ENCODE results near the gene DIP2A. TPM values are rescaled to one million over a fixed set of nuclear protein-coding genes. Genes with fewer than 3 reads are reported as not detected.

The DIP2A gene
- total and polyA plus RNA-seq, 2 of the 13 experiments (the other 11 are each of a cell fraction or from before 2014, with no cell fraction given): 18.5 to 37.6 TPM

DNA sequence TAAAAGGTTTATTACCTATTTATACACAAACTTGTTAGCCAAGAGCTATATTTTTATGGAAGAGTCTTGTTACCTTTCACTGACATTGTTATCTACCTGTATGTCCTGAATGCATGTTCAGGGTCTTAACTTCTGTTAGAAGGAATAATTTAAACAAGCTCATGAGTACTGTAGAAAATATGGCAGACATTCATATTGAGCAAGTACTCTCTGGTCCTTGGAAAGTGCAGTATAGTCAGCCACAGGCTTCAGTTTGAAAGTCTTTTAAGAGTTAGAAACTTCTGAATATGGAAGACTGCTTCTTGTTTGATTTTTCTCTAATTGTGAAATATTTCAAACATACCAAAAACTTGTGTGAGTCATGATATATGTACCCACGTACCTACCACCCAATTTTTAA lies 16.6 kb downstream of the DIP2A start (continued):
- TF ChIP-seq, protein P1, sequence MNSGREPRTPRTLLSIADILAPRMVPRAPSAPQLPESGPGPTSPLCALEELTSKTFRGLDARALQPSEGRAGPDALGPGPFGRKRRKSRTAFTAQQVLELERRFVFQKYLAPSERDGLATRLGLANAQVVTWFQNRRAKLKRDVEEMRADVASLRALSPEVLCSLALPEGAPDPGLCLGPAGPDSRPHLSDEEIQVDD (CRISPR knock-in tag; IDR thresholded peaks at IDR 0.05; ENCODE audit: borderline replicate concordance): no peak
- TF ChIP-seq ZNF3 (CRISPR knock-in tag; IDR thresholded peaks at IDR 0.05) (no peak), SMARCE1 (IDR thresholded peaks at IDR 0.05; ENCODE audit: borderline replicate concordance) (no peak)

DNA sequence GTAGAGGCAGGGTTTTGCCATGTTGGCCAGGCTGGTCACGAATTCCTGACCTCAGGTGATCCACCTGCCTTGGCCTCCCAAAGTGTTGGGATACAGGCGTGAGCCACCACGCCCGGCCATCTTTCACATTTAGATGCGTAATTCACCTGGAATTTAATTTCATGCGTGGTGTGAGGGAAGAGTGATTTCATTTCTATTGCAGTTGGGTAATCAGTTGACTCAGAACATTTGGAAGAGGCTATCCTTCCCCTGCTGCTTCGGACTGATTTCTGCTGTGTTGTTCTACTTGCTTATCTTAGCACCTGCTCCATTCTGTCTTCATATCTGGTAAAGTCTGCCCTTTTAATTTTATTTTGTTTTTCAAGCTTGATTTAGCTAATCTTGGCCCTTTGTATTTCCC lies 19.1 kb downstream of the DIP2A start:
- Histone ChIP-seq H3K9me3 (ENCODE audit: low read length) (no peaks in the 10 kb centered on the region), H3K4me2 (ENCODE audit: low read depth, low read length) (no peak overlapping the region), H3K9ac (ENCODE audit: insufficient read depth, low read depth, low read length) (no peak overlapping the region), H2AFZ (ENCODE audit: low read length) (no peak overlapping the region), H3K36me3 (replicated peaks in 1 of 2; ENCODE audit: control insufficient read depth in 1 of 2, insufficient read depth in 2 of 2, low read length in 2 of 2) (peaks cover 5 to 6% of the 10 kb centered on the region in 2 experiments; a peak in 2 of 5 replicates), H3K27me3 (ENCODE audit: control insufficient read depth in 1 of 2, insufficient read depth in 2 of 2, low read length in 2 of 2) (no peaks in the 10 kb centered on the region), H3K79me2 (ENCODE audit: insufficient read depth, low read length) (peaks cover 12% of the 10 kb centered on the region), H4K20me1 (ENCODE audit: insufficient read depth, low read length) (0 out of 2 replicates have a peak, but pooled peaks cover 2% of the 10 kb centered on the region), H3K27ac (ENCODE audit: extremely low read length, insufficient read depth, low read length) (no peak overlapping the region), H3K4me1 (ENCODE audit: insufficient read depth, low read length) (peaks cover 12% of the 10 kb centered on the region), H3K4me3 (replicated peaks in 1 of 3; ENCODE audit: insufficient read depth in 1 of 3, low read depth in 2 of 3, low read length in 3 of 3) (no peak overlapping the region)
- no peak for FAIRE-seq
- no peak for DNase-seq (ENCODE audit: low spot score)
- in situ Hi-C loops (cut with HindIII; ENCODE audit: extremely low pct_ligation_motif_present, low pct_unique_long_range_greater_than_20kb): no loop called here
- CTCF ChIA-PET (ENCODE audit: low intra/inter-chr PET ratio, low total read pairs): no interaction called here
- 98% methylated on average over 7 of the region's 7 CpGs for WGBS (ENCODE audit: low lambda C conversion rate)
- intact Hi-C loops (cut with micrococcal nuclease; ENCODE audit: unreplicated experiment): no loop called here
- no peak for ATAC-seq
- TF ChIP-seq, protein P2, sequence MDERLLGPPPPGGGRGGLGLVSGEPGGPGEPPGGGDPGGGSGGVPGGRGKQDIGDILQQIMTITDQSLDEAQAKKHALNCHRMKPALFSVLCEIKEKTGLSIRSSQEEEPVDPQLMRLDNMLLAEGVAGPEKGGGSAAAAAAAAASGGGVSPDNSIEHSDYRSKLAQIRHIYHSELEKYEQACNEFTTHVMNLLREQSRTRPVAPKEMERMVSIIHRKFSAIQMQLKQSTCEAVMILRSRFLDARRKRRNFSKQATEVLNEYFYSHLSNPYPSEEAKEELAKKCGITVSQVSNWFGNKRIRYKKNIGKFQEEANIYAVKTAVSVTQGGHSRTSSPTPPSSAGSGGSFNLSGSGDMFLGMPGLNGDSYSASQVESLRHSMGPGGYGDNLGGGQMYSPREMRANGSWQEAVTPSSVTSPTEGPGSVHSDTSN (CRISPR knock-in tag; IDR thresholded peaks at IDR 0.05): no peak
- TF ChIP-seq KLF11 (CRISPR knock-in tag; IDR thresholded peaks at IDR 0.05) (no peak), ONECUT2 (CRISPR knock-in tag; IDR thresholded peaks at IDR 0.05) (no peak), ZNF619 (CRISPR knock-in tag; IDR thresholded peaks at IDR 0.05) (no peak)
- TF ChIP-seq, protein P3, sequence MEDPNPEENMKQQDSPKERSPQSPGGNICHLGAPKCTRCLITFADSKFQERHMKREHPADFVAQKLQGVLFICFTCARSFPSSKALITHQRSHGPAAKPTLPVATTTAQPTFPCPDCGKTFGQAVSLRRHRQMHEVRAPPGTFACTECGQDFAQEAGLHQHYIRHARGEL (CRISPR knock-in tag; IDR thresholded peaks at IDR 0.05): no peak
- POLR2A ChIA-PET: no interaction called here
- BruUV-seq (replicated peaks): no TSS peak

Measured in HepG2 (cell line).